Left renal cortex interstitium (tissue), 4 donors: ENCODE data around the gene RPL13A. TPM values are rescaled to one million over a fixed set of nuclear protein-coding genes. Genes with fewer than 3 reads are reported as not detected.

Experiments
- DNase-seq, 4 donors: peaks; one replicate each; pipeline ENCODE4 v3.0.0-alpha.2; 2013; ENCODE audit warnings: low read depth in 4 of 4, low spot score in 2 of 4, missing footprints in 1 of 4
- polyA plus RNA-seq, 4 donors: library from polyadenylated mRNA; unstranded; fragments of 120-200 nt; gene quantifications; one replicate each; pipeline ENCODE4 v1.2.1, GENCODE V29; 2013; ENCODE audit not compliant: insufficient read length in 4 of 4

Gene RPL13A
- polyA plus RNA-seq, 4 donors: 2,373 to 3,513 (median 2,918) TPM

DNA sequence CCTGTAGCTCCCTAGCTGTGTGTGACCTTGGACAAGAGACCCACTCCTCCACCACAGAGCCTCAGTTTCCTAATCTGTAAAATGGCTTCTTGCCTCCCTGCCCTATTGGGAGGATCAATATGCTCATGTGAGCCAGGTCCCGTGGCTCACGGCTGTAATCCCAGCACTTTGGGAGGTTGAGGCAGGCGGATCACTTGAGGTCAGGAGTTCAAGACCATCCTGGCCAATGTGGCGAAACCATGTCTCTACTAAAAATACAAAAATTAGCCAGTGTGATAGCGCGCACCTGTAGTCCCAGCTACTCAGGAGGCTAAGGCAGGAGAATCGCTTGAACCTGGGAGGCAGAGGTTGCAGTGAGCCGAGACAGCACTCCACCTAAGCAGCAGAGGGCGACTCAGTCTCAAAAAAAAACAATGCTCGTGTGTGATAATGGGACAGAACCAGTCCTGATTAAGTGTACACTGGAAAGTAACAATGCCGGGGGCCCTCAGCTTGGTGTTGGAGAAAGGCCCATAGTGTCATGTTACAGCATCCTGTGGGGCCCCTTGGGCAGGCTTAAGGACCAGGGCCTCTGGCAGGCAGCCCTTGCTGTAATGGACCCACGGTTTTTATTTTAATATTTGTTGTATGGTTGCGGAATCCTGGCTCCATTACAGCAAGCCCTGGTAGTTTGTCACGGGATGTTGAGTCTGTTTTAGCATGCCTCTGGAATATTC, 15.6 kb downstream of the RPL13A start:
- DNase-seq: no peak

DNA sequence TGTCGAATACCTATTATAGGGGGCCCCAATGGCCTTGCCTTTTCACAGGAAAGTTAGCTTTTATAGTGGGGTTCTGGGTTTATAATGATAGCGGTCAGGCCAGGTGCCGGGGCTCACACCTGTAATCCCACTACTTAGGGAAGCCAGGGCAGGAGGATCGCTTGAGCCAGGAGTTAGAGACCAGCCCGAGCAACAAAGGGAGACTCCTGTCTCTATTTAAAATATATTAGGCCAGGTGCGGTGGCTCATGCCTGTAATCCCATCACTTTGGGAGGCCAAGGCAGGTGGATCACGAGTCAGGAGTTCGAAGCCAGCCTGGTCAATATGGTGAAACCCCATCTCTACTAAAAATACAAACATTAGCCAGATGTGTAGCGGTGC, 16.2 kb downstream of the RPL13A start:
- DNase-seq: no peak

DNA sequence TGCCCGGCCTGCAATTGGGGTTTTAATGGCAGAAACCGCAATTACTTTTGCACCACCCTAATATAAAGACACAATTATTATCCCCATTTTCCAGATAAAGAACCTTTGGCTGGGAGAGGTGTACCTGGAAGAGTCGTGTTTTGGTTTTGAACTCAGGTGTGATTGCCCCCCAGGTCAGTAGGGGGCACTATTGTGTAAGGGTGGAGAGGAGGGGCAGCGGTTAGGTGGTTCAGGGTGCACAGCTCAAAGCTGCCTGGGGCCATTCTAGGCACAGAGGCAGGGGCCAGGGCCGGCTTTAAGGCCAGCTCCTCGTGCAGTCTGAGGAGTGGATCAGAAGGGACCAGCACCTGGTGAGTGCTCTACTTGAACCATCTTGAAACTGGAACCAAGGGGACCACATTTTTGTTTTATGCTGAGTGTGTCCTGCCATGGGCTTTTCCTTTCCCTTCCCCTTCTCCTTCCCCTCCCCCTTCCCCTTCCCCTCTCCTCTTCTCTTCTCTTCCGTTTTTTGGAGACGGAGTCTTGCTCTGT, 19.2 kb downstream of the RPL13A start:
- no peak for DNase-seq

DNA sequence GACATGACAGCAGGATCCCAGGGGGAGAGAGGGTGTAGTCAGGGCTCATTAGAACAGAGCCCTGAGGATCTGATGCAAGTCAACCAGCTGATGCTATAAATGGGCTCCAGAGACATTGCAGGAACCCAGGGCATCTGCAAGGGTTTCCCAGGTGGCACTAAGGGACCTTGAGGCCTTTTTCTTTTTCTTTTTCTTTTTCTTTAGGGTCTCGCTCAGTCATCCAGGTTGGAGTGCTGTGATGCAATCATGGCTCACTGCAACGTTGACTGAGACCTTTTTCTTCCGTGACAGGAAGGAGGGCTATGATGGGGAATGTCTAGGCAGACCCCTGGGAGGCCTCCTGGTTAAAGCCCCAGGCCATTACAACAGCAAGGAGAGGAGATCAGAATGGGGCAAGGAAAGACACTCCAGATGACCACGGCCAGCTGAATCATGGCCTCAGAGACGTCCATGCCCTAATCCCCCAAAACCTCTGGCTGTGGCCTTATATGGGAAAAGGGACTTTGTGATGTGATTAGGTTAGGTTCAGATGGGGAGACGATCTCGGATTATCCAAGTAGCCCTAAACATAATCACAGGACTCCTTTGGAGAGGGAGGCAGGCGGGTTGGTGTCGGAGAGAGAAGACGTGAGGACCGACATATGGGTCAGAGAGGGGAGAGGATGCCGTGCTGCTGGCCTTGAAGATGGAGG, 20.5 kb downstream of the RPL13A start:
- DNase-seq: no peak

DNA sequence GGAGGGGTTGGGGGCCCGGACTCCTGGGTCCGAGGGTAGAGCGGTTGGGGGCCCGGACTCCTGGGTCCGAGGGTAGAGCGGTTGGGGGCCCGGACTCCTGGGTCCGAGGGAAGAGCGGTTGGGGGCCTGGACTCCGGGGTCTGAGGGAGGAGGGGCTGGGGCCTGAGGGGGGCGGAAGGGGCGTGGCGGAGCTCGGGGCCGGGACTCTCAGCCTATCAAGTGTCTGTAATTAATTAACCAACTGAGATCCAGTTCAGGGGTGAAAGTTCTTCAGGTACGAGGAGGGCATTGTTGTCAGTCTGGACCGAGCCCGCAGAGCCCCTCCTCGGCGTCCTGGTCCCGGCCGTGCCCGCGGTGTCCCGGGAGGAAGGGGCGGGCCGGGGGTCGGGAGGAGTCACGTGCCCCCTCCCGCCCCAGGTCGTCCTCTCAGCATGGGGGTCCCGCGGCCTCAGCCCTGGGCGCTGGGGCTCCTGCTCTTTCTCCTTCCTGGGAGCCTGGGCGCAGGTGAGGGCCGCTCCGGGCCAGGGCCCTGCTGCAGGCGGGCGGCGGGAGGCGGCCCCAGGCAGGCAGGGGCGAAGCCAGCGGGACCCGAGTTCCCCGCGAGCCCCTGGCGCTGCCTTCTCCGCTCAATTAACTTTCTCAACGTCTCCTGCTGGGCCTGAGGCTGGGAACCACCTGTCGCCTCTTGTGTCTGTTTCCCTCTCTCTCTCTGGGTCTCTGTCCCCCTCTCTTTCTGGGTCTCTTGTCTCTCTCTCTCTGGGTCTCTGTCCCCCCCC, 25.8 kb downstream of the RPL13A start:
- peak in 1 of 4 donors; percentile 53 for DNase-seq

DNA sequence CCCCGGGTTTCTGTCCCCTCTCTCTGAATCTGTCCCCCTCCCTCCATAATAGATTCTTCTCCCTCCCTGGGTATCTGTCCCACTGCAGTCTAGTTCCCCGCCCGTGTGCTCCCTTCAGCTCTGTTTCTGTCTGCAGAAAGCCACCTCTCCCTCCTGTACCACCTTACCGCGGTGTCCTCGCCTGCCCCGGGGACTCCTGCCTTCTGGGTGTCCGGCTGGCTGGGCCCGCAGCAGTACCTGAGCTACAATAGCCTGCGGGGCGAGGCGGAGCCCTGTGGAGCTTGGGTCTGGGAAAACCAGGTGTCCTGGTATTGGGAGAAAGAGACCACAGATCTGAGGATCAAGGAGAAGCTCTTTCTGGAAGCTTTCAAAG, 26.3 kb downstream of the RPL13A start:
- no peak for DNase-seq

DNA sequence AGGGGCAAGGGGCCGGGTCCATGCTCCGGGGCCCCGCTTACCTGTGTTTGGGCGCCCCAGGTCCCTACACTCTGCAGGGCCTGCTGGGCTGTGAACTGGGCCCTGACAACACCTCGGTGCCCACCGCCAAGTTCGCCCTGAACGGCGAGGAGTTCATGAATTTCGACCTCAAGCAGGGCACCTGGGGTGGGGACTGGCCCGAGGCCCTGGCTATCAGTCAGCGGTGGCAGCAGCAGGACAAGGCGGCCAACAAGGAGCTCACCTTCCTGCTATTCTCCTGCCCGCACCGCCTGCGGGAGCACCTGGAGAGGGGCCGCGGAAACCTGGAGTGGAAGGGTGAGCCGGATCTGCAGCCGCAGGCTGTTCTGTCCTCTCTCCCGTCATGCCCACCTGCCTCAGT, 26.7 kb downstream of the RPL13A start:
- DNase-seq: no peak

DNA sequence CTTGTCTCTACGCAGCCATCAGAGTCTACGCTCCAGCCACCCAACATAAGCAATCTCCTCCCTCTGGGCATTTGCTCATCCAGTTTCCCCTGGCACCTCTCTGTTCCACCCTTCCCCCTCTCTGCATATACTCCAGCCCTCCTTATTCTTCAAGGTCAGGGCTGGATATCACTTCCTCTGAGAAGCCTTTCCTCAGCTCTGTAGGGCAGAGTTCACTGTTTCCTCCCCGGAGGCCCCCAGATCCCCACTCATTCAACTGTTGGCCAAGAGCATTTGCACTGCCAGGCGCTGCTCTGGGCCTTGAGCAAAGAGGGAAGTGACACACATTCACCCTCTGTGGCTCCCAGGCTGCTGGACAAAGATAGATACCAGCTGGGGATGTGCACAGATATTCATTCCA, 28.4 kb downstream of the RPL13A start:
- no peak for DNase-seq

DNA sequence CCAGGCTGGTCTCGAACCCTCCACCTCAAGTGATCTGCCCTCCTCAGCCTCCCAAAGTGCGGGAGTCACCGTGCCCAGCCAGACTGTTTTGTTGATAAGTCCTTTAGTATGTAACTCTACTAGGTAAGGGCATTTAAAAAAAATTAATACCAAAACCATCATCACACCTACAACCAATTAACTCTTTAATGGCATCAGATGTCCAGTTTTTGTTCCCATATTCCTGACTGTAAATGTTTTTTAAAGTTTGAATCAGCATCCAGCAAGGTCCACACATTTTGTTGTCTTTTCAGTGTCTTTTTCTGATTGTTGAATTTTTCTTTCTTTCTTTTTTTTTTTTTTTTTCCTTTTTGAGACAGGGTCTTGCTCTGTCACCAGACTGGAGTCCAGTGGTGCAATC, 30.6 kb downstream of the RPL13A start:
- no peak for DNase-seq

DNA sequence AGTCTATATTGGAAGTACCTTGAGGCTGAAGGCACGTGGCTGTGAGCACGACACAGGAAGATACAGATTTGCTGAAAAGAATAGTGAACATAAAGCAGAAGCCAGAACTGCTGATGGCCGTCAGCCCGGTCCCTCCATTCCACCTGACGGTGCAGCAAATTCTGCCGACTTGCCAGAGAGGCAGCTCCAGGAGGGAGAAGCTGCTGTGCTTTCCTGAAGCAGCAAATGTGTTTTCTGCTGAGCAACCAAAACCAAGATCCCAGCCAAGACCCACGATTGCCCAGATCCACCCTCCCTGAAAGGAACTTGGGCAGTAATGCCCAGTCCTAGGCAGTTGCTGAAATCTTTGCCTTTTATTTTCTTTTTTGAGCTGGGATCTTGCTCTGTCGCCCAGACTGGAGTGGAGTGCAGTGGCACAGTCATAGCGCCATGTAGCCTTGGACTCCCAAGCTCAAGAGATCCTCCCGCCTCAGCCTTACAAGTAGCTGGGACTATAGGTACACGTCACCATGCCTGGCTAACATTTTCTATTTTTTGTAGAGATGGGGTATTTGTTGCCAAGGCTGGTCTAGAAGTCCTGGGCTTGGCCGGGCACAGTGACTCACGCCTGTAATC, 33.4 kb downstream of the RPL13A start:
- DNase-seq: no peak

DNA sequence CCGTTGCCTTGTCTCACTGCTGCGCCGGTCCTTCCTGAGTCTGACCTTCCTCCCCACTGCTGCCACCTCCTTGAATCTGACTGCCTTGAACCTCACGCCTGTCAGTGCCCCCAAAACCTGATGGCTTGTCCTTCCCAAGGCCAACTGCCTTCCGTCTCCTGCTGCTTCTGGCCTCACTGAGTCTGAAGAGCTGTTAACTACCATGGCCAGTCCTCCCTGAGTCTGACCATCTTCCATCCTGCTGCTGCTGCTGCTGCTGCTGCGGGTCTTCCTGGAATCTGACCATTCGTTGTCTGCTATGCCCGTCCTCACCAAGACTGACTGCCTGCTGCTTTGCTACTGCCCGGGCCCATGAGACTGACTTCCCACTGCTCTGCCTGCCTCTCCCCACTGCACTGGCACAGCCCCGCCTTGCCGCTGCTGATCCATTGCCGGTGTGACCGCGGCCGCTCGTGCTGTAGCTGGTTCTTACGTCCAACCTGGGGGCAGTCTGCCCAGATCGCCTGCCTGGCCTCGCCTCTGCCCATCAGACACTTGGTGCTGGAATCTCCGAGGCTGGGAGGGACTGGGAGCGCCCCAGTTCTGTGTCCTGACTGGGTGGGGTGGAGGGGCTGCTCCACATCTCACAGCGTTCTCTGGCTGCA, 37.5 kb downstream of the RPL13A start:
- DNase-seq: no peak

DNA sequence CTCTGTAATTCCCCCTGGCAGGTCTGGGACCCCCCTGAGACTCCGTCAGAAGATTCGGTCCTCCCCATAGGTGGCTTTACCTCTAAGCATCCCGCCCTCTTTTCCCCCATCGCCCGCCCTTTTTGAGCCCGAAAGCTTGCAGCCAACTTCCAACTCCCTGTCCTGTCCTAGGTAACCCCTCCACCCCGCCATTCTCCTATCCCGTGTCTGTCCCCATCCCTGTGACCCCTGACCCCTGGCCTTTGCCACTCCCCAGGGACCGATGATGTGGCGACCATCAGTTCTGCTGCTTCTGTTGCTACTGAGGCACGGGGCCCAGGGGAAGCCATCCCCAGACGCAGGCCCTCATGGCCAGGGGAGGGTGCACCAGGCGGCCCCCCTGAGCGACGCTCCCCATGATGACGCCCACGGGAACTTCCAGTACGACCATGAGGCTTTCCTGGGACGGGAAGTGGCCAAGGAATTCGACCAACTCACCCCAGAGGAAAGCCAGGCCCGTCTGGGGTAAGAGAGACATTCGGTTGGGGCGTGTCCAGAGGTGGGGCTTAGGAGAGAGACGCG, 40.9 kb downstream of the RPL13A start:
- DNase-seq: no peak

DNA sequence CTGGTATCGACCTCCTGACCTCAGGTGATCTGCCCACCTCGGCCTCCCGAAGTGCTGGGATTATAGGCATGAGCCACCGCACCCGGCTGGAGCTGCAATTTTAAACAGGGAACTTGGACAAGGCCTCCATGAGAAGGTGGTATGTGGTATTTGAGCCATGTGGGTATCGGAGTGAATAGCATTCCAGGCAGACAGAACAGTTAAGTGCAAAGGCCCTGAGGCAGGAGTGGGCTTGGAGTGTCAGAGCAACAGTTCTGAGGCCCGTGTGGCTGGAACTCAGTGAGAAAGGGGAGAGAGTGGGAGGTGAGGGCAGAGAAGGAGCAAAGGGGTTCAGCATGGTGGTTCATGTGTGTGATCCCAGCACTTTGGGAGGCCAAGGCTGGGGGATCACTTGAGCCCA, 43.3 kb downstream of the RPL13A start:
- no peak for DNase-seq

DNA sequence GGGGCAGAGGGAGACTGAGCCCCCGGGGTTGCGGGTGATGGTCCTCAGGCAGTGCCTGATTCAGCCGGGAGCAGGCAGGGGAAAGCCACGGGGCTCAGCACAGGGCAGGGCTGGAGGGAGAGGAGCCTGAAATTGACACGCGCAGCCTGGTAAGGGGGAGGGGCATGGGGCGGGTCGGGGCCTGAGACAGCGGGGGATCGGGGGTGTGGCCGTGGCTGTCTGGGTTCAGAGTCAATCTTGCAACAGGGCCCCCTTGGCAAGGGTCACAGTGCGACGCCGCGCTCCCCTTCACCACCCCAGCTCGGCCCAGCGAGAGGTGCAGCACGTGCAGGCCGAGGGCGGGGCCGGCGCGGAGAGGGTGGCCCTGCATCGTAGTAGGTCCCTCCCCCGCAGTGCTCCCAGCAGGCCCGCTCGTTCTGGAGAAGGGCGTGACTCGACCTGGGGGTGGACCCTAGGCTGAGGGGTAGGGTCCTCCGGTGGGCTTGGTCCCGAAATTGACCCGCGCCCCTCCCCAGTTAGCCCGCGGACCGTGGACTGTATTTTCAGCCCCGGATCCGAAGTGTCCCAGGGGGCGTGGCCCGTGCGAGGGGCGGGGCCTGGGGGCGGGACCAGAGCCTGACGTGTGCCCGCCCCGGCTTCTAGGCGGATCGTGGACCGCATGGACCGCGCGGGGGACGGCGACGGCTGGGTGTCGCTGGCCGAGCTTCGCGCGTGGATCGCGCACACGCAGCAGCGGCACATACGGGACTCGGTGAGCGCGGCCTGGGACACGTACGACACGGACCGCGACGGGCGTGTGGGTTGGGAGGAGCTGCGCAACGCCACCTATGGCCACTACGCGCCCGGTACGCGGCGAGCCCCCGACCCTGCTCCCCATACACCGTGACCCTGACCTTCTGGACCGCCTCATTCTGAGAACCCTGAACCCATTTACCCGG, 46.4 kb downstream of the RPL13A start:
- DNase-seq: peak in 2 of 4 donors; percentile 50 to 57

DNA sequence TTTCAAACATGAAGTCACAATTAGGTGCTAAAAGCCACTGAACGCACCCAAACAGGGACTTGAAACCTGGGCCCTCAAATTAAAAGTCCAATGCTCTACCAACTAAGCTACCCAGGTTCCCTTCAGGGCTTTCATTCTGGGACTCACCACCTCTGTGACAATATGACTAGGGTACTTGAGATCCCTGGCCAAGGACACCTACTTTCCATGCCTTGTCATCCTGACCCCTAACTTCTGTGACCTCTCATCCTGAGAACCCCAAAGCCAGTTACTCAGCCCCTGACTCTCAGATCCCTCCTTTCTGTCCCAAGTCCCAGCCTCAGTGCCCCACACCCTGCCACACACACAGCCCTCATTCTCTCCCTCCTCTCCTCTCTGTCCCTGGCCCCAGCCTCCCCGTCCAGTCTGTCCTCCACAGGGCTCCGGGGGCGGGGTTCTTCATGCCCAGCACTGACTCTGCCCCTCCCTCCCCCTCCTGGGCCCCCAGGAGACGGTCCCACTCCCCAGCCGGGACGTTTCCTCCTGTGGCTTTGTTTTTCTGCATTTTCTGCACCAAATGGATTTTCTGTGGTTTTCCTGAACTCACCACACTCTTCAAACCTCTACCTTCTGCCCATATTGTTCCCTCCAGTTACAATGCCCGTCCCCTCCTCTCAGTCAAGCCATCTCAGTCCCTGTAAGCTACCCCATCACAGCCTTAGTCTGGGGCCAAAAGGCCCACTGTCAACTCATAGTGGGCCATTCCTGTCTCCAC, 47.4 kb downstream of the RPL13A start:
- DNase-seq: no peak

DNA sequence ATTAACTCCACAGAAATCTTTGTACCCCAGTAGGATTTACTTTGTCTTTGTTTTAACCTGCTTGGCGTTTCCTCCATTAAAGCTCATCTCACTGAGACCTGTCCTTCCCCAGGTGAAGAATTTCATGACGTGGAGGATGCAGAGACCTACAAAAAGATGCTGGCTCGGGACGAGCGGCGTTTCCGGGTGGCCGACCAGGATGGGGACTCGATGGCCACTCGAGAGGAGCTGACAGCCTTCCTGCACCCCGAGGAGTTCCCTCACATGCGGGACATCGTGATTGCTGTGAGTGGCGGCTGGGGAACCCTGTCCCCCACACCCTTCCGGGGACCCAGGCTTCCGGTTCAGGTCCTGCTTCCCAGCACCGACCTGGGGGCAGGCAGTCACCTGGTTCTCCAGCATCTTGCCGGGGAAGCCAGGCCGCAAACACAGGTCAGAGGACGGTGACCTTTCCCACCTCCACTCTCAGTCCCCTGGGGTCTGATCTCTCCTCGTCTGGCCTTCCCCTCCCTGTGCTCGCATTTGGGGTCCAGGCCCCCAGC, 49.6 kb downstream of the RPL13A start:
- no peak for DNase-seq

DNA sequence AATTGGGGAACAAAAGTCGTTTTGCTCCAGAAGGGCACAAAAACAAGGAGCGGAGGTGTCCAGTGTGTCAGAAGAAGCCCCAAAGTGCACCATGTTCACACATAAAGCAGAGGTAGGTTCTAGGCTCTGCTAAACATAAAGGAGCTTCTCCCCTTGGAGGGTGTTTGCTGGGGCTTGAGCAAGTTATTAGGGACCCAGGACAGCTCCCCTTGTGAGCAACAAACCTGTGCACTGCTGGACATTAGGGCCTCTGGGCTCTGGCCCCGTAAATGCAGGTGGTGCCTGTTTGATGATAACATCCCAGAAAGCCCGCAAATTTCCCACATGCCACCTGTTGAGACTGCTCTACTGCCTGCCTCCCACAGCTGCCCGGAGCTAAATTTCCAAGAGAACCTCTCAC, 51.2 kb downstream of the RPL13A start:
- no peak for DNase-seq
